GM23338 (cell line): Measurements from ENCODE around the gene ZCCHC14. TPM values are rescaled to one million over a fixed set of nuclear protein-coding genes. Genes with fewer than 3 reads are reported as not detected.
"Not testable (repeated sequence)": the region's sequence is repeated elsewhere in the genome, so short reads cannot be mapped to it uniquely, and the experiment has no call there.

Source experiments
- ATAC-seq: fragments of 200-7000 bp; cut with Tn5 transposase; 3 replicates; pipeline ENCODE4 v1.9.1; 2020
- DNase-seq: peaks from one replicate; pipeline ENCODE4 v3.0.0-alpha.2; 2015; ENCODE audit warnings: low spot score
- H2AFZ ChIP-seq: fragments of 200-600 bp; sonication (generic); 2 replicates; pipeline ENCODE4 v1.8.0; 2016; ENCODE audit warnings: antibody characterized with exemption, mild to moderate bottlenecking, moderate library complexity
- H3F3A ChIP-seq: fragments of 200-600 bp; sonication (generic); replicated peaks from 2 replicates; pipeline ENCODE4 v1.8.0; 2017; ENCODE audit warnings: antibody characterized with exemption, mixed run types, low read depth
- H3K27ac ChIP-seq: fragments of 200-600 bp; sonication (generic); 2 replicates; pipeline ENCODE4 v1.6.1; 2016; ENCODE audit warnings: low read depth
- H3K27me3 ChIP-seq: fragments of 200-600 bp; sonication (generic); 2 replicates; pipeline ENCODE4 v1.8.0; 2016; ENCODE audit warnings: mild to moderate bottlenecking, mixed run types, moderate library complexity; ENCODE audit not compliant: insufficient read depth
- H3K36me3 ChIP-seq: fragments of 200-600 bp; sonication (generic); 2 replicates; pipeline ENCODE4 v1.8.0; 2016; ENCODE audit warnings: mild to moderate bottlenecking; ENCODE audit not compliant: insufficient read depth
- H3K4me1 ChIP-seq: fragments of 200-600 bp; sonication (generic); 2 replicates; pipeline ENCODE4 v1.8.0; 2016; ENCODE audit warnings: mild to moderate bottlenecking, moderate library complexity; ENCODE audit not compliant: insufficient read depth
- H3K4me2 ChIP-seq: fragments of 200-600 bp; sonication (generic); 2 replicates; pipeline ENCODE4 v1.7.1; 2017; ENCODE audit warnings: mixed run types
- H3K4me3 ChIP-seq: fragments of 200-600 bp; sonication (generic); 2 replicates; pipeline ENCODE4 v1.6.1; 2016; ENCODE audit warnings: mixed run types
- H3K79me2 ChIP-seq: fragments of 200-600 bp; sonication (generic); replicated peaks from 2 replicates; pipeline ENCODE4 v1.8.0; 2017; ENCODE audit warnings: mild to moderate bottlenecking; ENCODE audit not compliant: insufficient read depth
- H3K9me2 ChIP-seq: fragments of 200-600 bp; sonication (generic); 2 replicates; pipeline ENCODE4 v1.8.0; 2017; ENCODE audit not compliant: insufficient read depth
- H4K20me1 ChIP-seq: fragments of 200-600 bp; sonication (generic); replicated peaks from 2 replicates; pipeline ENCODE4 v1.8.0; 2017; ENCODE audit warnings: mild to moderate bottlenecking; ENCODE audit not compliant: insufficient read depth
- H3K27ac Mint-ChIP-seq: 2 replicates; pipeline ENCODE4 v1.8.0; 2020; ENCODE audit warnings: inconsistent platforms, mild to moderate bottlenecking, moderate library complexity, mixed read lengths
- H3K27me3 Mint-ChIP-seq: 3 replicates; pipeline ENCODE4 v1.8.0; 2022; ENCODE audit warnings: low read depth, mild to moderate bottlenecking, moderate library complexity, mixed read lengths, inconsistent platforms; ENCODE audit not compliant: insufficient read depth, poor library complexity
- H3K36me3 Mint-ChIP-seq: 3 replicates; pipeline ENCODE4 v1.8.0; 2021; ENCODE audit warnings: low read depth, mild to moderate bottlenecking, inconsistent platforms, moderate library complexity, mixed read lengths
- H3K4me1 Mint-ChIP-seq: 3 replicates; pipeline ENCODE4 v1.8.0; 2020; ENCODE audit warnings: mild to moderate bottlenecking, inconsistent platforms, mixed read lengths
- H3K4me3 Mint-ChIP-seq: 3 replicates; pipeline ENCODE4 v1.8.0; 2021; ENCODE audit warnings: moderate library complexity, mild to moderate bottlenecking, inconsistent platforms, mixed read lengths
- H3K9me3 Mint-ChIP-seq: 3 replicates; pipeline ENCODE4 v1.8.0; 2020; ENCODE audit warnings: moderate library complexity, mild to moderate bottlenecking, inconsistent platforms, mixed read lengths
- CTCF ChIP-seq, 2 experiments: fragments of 200-600 bp in 1 of 2; sonication (generic) in 1 of 2; conservative IDR thresholded peaks; 2 replicates each; pipeline versions ENCODE4 v1.5.1 to v1.6.1; 2016 to 2017; ENCODE audit warnings: antibody characterized with exemption in 2 of 2, low read depth in 2 of 2, mild to moderate bottlenecking in 2 of 2, moderate library complexity in 1 of 2
- ETS1 ChIP-seq: IDR thresholded peaks from 2 replicates; pipeline ENCODE4 v1.6.1; 2016; ENCODE audit warnings: antibody characterized with exemption
- JUNB ChIP-seq: IDR thresholded peaks from one replicate; pipeline ENCODE4 v1.6.1; 2016; ENCODE audit warnings: antibody characterized with exemption; ENCODE audit not compliant: unreplicated experiment
- NANOG ChIP-seq: IDR thresholded peaks from 2 replicates; pipeline ENCODE4 v1.6.1; 2016; ENCODE audit warnings: antibody characterized with exemption, borderline replicate concordance
- REST ChIP-seq: IDR thresholded peaks from one replicate; pipeline ENCODE4 v1.6.1; 2018; ENCODE audit warnings: antibody characterized with exemption; ENCODE audit not compliant: unreplicated experiment
- STAT1 ChIP-seq: IDR thresholded peaks from one replicate; pipeline ENCODE4 v1.6.1; 2016; ENCODE audit warnings: antibody characterized with exemption; ENCODE audit not compliant: unreplicated experiment
- polyA plus RNA-seq: library from polyadenylated mRNA; unstranded; fragments of >200 nt; fragmentation: Nextera tagmentation; extraction: Ambion mirVana; gene quantifications from 2 replicates; pipeline ENCODE4 v1.2.1, GENCODE V29; 2016
- total RNA-seq: library from RNA; depleted of rRNA; stranded (reverse); fragments of >200 nt; shearing (Covaris generic); gene quantifications from 2 replicates; pipeline ENCODE4 v1.2.3, GENCODE V29; 2014

Gene ZCCHC14
- total and polyA plus RNA-seq, 2 experiments from 2014 or later, result 6.8 to 22.4 TPM

GRCh38 chr16:87481711-87482110, 11.1 kb downstream of the ZCCHC14 start:
- H2AFZ ChIP-seq, H3K9me3 Mint-ChIP-seq, H3K4me3 ChIP-seq, H3K27ac Mint-ChIP-seq, H3K9me2 ChIP-seq, H3K27ac ChIP-seq, H3K4me3 Mint-ChIP-seq, ATAC-seq, H3K36me3 ChIP-seq, H3F3A ChIP-seq, H3K4me1 ChIP-seq, H3K4me2 ChIP-seq, H3K36me3 Mint-ChIP-seq, H3K27me3 Mint-ChIP-seq, H3K27me3 ChIP-seq, DNase-seq: not testable (repeated sequence)
- H3K79me2 ChIP-seq, result peaks cover 90% of the 10 kb centered on the region
- H4K20me1 ChIP-seq, result peaks cover 29% of the 10 kb centered on the region
- peaks cover 30% of the 10 kb centered on the region for H3K4me1 Mint-ChIP-seq

GRCh38 chr16:87477209-87477981, 15.4 kb downstream of the ZCCHC14 start:
- not testable (repeated sequence) for H3K4me3 ChIP-seq, H3F3A ChIP-seq, H2AFZ ChIP-seq, H3K27me3 Mint-ChIP-seq, H3K27ac ChIP-seq, H3K36me3 Mint-ChIP-seq, H3K9me2 ChIP-seq, H3K36me3 ChIP-seq, H3K4me1 ChIP-seq, H3K27ac Mint-ChIP-seq, H3K4me2 ChIP-seq, DNase-seq, H3K27me3 ChIP-seq, H3K4me3 Mint-ChIP-seq, H3K9me3 Mint-ChIP-seq, ATAC-seq
- peaks cover 20% of the 10 kb centered on the region for H3K4me1 Mint-ChIP-seq
- Histone ChIP-seq H4K20me1 (peaks cover 18% of the 10 kb centered on the region), H3K79me2 (peaks cover 92% of the 10 kb centered on the region)

GRCh38 chr16:87474566-87474996, 18.2 kb downstream of the ZCCHC14 start:
- Histone ChIP-seq H3K79me2 (peaks cover 98% of the 10 kb centered on the region), H2AFZ (no peak overlapping the region), H3K4me3 (no peak overlapping the region), H3K4me2 (no peak overlapping the region), H3F3A (no peaks in the 10 kb centered on the region), H4K20me1 (peaks cover 35% of the 10 kb centered on the region), H3K27ac (no peak overlapping the region), H3K27me3 (no peaks in the 10 kb centered on the region), H3K9me2 (no peaks in the 10 kb centered on the region), H3K36me3 (no peaks in the 10 kb centered on the region), H3K4me1 (peaks cover 2% of the 10 kb centered on the region; the same call in 1 of the 2 replicates)
- Mint-ChIP-seq H3K27me3 (peaks cover 10% of the 10 kb centered on the region), H3K4me3 (no peak overlapping the region), H3K4me1 (peaks cover 17% of the 10 kb centered on the region), H3K9me3 (no peaks in the 10 kb centered on the region), H3K36me3 (0 out of 3 replicates have a peak, but pooled peaks cover 5% of the 10 kb centered on the region), H3K27ac (no peak overlapping the region; the same call in 1 of the 2 replicates)
- TF ChIP-seq STAT1, result no peak
- TF ChIP-seq REST, result no peak
- no peak for TF ChIP-seq ETS1
- TF ChIP-seq NANOG, result no peak
- TF ChIP-seq JUNB, result no peak
- TF ChIP-seq CTCF (conservative IDR thresholded peaks at IDR 0.05; ENCODE audit: low read depth in 2 of 2), result no peak
- ATAC-seq (no peak), DNase-seq (no peak)
